ENCODE data around the gene FRMPD2.
"Not testable (repeated sequence)": the region's sequence is repeated elsewhere in the genome, so short reads cannot be mapped to it uniquely, and the experiment has no call there.

FRMPD2 gene

GRCh38 chr10:48122618-48123017 is 151.9 kb downstream of the FRMPD2 start:
- not testable (repeated sequence) for DNase-seq

GRCh38 chr10:48110277-48110676 is 164.2 kb downstream of the FRMPD2 start:
- DNase-seq = not testable (repeated sequence)

Measured in activated CD4-positive, alpha-beta T cell treated with anti-CD3 and anti-CD28 coated beads, Interleukin-2, amount 50 U/mL, for 48 hours (primary cell).